Keratinocyte (primary cell): ENCODE measurements around the gene MAD1L1.

Experiments used
- EZH2 ChIP-seq: IDR thresholded peaks from one replicate; pipeline ENCODE4 v1.6.1; 2012; ENCODE audit warnings: inconsistent platforms, mild to moderate bottlenecking, low read length, moderate library complexity
- TF ChIP-seq, protein P1 (sequence below), 3 experiments: IDR thresholded peaks in 1 of 3; conservative IDR thresholded peaks in 1 of 3; optimal IDR thresholded peaks in 1 of 3; 2 replicates in 2 of 3; 3 replicates in 1 of 3; pipeline versions ENCODE3 to v1.5.1; 2011; ENCODE audit warnings: low read length in 3 of 3, mild to moderate bottlenecking in 3 of 3, moderate library complexity in 2 of 3, control low read depth in 1 of 3, inconsistent platforms in 1 of 3; ENCODE audit not compliant: insufficient read depth in 2 of 3; ENCODE audit errors: extremely low read depth in 1 of 3

DNA sequence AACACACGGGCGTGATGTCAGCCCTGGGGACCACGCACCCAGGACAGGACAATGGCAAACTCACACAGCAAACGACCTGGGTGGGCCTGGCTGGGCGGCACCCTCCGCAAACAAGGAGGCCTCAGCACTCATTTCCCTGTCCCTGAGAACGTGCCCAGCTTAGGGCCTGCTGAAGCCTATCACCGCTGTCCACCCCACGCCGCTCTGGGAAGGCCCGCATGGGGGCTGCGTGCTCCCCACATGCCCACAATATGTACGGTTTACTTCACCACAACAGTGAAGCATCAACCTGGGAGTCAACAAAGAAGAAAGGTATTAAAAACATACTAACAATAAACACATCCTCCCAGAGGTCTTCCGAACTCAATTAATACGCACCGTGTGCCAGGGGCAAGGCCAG lies 12.2 kb downstream of the MAD1L1 start:
- TF ChIP-seq, protein P1, sequence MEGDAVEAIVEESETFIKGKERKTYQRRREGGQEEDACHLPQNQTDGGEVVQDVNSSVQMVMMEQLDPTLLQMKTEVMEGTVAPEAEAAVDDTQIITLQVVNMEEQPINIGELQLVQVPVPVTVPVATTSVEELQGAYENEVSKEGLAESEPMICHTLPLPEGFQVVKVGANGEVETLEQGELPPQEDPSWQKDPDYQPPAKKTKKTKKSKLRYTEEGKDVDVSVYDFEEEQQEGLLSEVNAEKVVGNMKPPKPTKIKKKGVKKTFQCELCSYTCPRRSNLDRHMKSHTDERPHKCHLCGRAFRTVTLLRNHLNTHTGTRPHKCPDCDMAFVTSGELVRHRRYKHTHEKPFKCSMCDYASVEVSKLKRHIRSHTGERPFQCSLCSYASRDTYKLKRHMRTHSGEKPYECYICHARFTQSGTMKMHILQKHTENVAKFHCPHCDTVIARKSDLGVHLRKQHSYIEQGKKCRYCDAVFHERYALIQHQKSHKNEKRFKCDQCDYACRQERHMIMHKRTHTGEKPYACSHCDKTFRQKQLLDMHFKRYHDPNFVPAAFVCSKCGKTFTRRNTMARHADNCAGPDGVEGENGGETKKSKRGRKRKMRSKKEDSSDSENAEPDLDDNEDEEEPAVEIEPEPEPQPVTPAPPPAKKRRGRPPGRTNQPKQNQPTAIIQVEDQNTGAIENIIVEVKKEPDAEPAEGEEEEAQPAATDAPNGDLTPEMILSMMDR (optimal IDR thresholded peaks at IDR 0.05 in 1 of 3, IDR thresholded peaks at IDR 0.05 in 1 of 3, conservative IDR thresholded peaks at IDR 0.05 in 1 of 3; ENCODE audit: extremely low read depth in 1 of 3, insufficient read depth in 2 of 3, low read length in 3 of 3), result no peak
- TF ChIP-seq EZH2, result no peak
